Astrocyte (in vitro differentiated cells and primary cell): ENCODE results near the gene ETV6.

Experiments
- CTCF ChIP-seq: IDR thresholded peaks from 2 replicates; pipeline ENCODE4 v1.5.1; 2011; ENCODE audit warnings: low read depth, mild to moderate bottlenecking, inconsistent platforms, low read length, moderate library complexity; ENCODE audit not compliant: insufficient read depth
- EZH2 ChIP-seq: IDR thresholded peaks from 2 replicates; pipeline ENCODE4 v1.6.1; 2012; ENCODE audit warnings: mild to moderate bottlenecking, low read length, inconsistent platforms; ENCODE audit not compliant: insufficient read depth

- TF ChIP-seq CTCF (no peak), EZH2 (no peak)
These were observed 3.0 kb downstream of the ETV6 start for GRCh38 chr12:11652351-11653040.
